DMS 273 (cell line): ENCODE measurements around the gene FAM72D.
"Not testable (repeated sequence)": the region's sequence is repeated elsewhere in the genome, so short reads cannot be mapped to it uniquely, and the experiment has no call there.

Source experiments
- DNase-seq: peaks from one replicate; lab custom pipeline; 2025; ENCODE audit not compliant: unreplicated experiment; lab: John Stamatoyannopoulos, UW

The FAM72D gene

DNA sequence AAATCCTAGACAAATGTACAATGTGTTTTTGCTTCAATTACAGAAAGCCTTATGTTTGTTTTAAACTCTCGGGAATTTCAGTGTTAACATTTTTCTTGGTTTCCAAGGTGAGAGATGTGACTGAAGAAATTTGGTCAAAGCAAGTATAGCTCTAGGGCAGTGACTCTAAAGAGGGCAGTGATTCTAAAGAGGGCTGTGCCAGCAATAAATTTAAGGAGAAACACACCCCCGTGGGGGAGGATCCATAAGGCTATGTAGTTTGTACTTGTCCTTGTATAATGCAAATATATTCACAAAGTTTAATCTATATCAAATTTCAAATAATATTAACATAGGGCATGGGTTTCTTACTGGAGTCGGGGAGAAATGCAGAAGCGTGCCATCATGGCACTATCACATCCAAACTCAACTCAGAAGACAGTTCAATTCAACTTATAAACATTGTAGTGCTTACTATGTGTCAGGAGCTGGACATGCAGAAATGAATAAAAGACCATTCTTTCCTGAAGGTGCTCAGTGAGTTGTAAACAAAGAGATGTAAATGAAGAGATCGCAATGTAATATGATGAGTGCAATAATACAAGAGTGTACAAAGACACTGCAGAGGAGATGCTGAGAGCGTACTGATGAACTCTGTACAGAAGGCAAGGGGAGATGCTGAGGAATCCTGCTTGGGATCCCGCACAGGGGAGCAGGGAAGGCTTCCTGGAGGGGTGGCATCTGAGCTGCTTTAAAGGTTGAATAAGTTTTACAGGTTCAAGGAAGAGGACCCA, 13.1 kb upstream of the FAM72D start:
- not testable (repeated sequence) for DNase-seq

DNA sequence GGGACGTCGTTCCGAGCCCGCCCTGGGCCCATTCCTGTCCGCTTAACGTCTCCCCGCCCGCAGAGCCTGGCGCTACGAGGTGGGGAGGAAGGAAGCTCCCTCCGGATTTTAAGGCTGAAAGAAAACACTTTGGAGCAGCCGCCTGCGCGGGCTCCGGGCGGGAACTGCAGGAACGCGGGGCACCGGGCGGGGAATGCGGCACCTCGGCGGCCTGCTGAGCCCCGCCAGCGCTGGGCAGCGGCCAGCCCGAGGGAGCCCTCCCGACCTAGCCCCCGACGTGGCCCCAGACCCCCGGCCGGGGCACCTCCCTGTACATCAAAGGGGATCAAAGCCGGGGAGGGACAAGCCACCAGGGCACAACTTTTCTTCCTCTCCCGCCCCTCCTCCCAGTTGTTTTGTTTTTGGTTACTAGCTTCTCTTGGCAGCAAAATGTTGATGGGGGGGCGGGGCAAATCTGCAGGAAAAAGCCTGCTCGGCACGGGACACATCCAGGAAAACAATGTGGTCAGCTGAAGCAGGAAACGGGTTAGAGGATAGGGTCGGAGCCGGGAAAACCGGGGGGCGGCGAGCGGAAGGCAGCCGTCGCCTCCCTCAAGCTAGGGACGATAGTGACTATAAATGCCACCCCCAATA, 2.1 kb upstream of the FAM72D start:
- DNase-seq = not testable (repeated sequence)

DNA sequence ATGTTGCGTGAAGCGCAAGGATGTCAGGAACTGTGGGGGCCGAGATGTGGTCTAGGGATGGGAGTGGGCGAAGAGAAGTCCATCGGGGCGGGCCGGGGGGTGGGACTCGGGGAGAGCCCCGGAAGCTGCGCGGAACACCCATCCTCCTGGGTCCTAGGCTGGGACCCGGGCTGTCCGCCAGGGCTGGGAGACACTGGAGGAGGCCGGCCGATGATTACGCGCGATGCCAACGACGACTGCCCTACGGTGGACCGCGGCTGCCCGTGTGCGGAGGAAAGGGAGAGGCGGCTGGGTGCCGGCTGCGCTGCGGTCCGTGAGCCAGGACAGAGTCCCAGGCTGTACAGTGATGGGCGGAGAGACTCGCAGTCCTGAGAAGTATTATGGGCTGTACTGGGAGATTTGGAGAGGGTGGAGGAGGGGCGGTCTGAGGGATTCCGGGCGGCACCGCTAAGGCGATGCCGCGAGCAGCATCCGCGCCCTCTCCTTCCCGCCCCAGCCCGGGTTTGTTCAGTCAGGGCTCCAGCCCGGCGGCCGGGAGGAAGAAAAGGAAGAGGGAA, 1.0 kb upstream of the FAM72D start:
- DNase-seq = not testable (repeated sequence)

DNA sequence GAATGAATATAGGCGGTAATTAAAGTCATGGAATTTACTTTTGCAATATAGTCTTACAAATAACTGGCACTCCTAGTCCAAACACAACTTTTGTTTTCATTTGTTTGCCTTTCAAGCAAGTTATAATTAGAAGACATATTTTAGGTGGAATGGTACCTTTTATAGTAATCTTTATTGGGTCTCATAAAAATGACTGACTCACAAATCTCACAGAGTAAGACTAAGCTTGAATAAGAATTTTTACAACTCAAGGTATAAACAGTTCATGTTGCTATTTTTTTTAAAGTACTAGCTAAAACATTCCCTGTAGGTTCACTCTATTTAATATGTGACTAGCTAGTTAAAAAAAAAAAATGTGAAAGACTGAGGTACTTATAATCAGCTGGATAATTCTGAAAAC, 6.0 kb downstream of the FAM72D start:
- not testable (repeated sequence) for DNase-seq

DNA sequence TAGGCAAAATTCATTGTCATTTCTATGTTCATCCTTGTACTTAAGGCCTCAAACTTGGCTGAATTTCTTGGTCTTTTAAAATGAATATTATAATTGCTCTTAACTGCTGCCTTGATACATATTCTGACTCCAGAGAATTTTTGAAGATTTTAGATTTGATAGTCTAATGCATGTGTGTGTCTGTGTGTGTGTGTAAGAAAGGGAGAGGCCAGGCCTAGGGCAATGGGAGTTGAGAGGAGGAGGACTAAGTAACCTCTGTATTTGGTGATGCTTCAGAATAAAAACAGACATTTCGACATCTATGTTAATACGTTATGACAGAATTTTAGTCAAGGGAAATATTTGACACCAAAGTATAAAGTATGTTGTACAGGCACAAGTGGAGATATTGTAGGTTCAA, 7.5 kb downstream of the FAM72D start:
- not testable (repeated sequence) for DNase-seq

DNA sequence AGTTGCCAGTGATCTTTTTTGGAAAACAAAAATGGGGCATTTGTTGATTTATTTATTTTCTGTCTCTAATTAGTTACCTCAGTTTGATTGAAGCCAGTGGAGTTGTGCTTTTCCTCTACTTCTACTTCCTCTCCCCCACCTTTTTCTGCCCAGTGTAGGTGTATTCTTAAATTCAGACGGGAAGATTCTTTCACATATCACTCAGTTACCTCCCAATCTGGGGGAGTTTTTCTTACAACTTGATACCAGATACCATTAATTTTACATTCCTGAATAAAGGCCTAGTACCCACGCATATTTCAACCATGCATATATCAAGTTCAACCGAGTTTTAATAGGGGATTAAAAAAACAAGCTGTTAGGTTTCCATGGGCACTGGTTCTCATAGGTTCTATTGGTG, 15.9 kb downstream of the FAM72D start:
- DNase-seq = not testable (repeated sequence)

DNA sequence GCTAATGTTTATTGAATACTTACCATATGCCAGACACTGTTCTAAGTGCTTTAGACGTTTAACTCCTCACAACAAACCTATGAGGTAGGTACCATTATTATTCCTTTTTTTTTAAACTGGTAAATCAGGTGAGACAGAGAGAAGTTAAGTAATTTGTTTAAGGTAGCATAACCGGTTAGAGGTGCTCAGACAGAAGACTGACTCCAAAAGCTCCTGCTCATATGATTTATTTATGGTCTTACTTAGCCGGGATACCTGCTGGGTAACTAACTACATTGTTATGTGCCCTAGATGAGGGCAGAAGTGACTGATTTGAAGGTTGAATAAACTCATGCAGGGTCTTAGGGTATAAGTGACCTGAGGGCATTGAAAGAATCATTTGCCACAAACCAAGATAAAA, 16.9 kb downstream of the FAM72D start:
- not testable (repeated sequence) for DNase-seq

DNA sequence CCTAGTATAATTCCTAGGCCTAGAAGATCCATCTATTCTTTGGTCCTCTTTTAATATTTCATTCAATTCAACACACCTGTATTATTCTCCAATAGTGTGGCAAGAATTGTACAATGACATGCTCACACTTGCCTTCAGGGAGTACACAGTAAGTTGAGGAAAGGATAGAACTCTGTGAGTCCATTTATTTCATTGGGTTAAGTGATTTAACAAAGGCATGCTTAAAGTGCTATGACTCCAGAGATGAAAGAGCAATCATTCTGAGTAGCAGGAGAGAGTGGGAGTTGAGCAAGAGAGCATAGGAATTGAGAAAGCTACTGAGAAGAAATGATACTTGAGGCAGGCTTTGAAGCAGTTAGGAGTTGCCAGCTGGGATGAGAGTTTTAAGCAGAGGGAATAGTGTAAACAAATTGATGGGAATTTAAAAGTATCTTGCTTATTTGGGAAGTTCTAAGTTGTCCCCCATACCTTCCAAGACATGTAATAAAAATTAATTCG, 18.8 kb downstream of the FAM72D start:
- not testable (repeated sequence) for DNase-seq

DNA sequence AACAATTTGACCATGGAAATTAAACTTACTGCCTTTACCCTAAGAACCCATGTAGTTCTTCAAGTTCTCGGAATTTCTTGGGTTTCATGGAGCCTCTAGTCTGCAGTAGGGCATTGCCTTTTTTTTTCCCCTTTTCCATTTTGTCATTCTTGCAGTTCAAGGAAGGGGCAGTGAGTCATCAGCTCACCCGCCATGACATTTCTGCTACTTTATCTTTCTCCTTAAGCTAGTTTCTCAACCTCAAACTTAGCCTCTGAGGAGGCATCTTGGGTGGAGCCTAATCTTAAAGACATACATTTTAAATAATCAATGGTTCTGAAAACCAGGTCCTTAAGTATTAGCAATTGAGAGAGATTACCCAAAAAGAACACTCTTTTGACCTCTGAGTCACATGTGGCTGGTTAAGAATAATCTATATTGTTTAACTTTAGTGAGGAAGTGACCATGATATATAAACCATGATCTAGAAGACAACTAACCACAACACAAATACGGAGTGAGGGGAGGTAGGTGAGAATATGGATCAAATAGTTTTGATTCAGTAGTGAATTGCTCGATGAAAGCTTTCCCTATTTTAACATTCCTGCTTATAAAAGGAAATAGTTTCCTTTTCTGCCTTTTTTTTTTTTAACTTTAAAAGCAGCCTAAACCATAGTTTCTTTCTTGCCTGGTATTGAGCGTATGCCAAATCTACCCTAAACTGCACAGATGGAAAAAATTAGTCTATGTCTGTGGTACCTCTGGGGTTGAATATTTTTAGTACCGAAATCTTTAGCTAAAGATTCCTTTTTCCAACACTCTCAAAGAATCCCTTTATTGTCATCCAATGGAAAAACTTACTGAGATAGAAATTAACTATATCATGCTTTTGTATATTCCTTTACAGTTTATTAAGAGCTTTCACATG, 20.1 kb downstream of the FAM72D start:
- DNase-seq = not testable (repeated sequence)

DNA sequence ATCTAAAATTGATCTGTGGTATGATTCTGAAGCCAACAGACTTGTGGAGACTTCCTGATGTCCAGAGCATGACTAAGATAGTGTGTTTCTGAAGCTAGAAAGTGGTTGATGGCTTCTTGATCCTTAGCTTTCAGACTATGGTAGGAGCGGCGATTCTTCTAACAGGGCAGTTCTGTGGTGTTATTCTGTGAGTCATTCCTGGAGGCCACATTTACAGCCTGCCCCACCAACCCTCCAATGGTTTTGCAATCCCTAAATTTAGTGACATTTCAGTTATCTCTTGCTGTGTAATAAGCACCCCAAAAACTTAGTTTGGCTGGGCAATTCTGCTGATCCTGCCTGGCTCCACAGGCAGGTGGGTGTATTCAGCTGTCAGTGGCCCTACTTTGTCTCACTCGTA, 24.1 kb downstream of the FAM72D start:
- not testable (repeated sequence) for DNase-seq

DNA sequence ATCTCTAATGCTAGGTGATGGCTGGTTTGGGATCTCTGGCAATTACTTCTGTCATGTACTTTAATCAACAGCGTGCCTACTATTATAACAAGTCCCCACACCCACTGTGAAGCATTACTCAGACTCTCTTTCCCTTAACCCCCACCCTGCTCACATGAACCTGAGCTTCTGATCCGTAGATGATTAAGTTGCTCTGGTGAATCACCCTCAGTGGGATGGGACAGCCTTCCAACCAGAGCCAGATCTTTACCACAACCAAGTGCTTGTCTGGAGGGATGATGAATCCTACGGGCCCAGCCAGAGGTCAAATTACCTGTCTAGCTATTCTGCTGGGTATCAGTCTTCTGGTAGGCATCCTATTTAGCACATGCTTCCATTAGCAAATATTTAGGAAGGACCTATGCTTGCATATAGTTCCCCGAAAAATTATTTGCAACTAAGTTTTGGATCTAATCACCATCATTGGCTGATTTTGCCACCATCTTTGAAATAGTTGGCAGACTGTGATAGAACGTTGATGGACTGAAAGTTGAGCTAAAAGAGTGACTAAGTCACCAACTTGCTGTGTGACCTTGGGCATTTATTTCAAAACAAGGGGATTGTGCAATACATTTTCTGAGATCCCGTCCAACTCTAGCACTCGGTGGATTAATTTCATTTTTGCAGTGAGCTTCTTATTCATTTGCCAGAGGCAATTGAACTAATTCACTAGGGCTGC, 26.7 kb downstream of the FAM72D start:
- DNase-seq = not testable (repeated sequence)

DNA sequence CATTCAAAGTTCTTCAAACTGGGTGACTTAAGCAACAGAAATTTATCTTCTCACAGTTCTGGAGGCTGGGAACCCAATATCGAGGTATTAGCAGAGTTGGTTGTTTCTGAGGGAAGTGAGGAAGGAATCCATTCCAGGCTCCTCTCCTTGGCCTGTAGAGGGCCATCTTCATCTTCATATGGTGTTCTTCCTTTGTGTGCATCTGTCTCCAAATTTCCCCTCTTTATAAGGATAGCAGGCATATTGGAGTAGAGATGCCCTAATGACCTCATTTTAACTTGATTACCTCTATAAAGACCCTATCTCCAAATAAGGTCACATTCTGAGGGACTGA, 27.3 kb downstream of the FAM72D start:
- not testable (repeated sequence) for DNase-seq

DNA sequence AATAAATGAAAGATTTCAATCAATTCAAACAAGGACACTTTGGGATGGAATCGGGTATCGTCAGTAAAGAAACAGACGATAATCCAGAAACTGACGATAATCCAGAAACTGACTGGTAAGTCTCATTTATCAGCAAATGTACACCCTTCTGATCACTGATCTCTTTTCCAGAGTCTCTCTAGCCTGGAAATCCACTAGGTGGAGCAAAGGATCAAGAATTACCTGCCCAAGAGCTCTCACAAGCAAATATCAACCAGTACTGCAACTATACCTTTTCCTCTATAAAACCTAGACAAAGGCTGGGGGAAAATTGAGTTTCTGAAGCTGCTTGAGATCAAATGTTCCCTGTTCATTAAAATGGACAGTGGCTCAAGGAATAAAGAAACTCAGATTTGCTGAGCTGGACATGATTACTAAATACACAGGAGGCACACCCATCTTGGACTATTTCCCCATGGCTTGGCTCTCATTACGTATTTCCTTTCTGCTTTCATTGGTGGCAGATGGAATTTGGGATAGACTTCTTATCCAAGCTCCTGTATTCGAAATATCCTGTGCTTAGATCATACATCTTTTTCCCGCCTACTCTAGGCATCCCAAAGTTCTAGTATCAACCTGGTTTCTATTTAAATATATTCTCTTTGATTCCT, 28.3 kb downstream of the FAM72D start:
- not testable (repeated sequence) for DNase-seq

DNA sequence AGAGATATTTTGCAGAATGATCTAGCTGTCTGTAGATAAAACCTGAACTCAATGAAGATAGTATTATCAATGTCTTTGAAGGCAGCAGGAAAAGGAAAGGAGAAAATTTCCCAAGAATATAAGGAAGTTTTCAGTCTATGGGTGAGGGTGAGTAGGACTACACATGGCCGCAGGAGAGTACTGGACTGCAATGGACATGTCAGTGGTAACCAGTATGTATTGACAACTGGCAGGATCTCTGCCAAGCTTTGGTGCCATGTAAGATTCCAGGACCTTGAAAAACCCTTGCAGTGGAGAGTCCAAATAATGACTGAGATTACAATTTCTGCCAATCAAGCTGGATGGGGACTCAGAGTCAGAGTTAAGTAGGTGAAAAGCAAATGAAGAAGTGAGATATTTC, 29.3 kb downstream of the FAM72D start:
- DNase-seq = not testable (repeated sequence)

DNA sequence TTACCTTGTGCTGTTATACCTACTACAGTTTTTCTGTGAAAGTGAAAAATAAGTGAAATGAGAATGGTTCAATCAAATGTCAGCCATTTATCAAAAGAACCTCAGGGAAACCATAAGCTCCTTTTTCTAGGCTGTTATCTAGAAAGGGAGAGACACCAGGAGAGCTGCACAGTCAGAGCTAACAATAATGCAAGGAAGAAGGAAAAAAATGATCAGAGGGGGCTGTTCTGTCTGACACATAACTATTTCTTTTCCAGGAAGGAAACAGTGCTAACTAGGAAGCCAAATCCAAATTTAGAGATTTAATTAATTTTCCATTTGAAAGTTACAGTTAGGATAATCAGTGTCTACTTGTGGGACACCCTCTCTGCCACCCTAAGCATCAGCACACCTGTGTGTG, 31.4 kb downstream of the FAM72D start:
- not testable (repeated sequence) for DNase-seq

DNA sequence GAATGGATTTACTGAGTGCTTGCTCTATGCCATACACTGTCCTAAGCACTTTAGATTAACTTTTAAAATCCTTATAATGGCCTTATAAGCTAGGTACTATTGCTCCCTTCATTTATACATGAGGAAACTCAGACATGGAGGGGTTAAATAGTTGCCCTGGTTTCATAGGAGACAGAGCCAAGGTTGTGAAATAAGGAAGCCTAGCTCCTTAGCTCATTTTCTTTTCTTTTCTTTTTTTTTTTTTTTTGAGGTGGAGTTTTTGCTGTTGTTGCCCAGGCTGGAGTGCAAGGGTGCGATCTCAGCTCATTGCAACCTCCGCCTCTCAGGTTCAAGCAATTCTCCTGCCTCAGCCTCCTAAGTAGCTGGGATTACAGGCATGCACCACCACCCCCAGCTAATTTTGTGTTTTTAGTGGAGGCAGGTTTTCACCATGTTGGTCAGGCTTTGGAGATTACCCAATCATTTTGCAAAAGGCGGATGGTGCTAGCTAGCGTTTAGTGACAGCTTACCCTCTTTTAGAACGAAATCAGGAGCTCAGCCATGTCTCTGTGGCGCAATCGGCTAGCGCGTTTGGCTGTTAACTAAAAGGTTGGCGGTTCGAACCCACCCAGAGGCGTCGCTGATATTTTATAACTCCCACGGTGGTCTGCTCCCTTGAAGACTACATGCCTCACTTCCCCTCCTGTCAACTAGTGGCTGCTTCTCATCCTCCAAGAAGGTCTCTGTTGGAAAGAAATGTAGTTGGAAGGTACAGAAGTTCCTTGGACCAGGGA, 33.1 kb downstream of the FAM72D start:
- DNase-seq = not testable (repeated sequence)

DNA sequence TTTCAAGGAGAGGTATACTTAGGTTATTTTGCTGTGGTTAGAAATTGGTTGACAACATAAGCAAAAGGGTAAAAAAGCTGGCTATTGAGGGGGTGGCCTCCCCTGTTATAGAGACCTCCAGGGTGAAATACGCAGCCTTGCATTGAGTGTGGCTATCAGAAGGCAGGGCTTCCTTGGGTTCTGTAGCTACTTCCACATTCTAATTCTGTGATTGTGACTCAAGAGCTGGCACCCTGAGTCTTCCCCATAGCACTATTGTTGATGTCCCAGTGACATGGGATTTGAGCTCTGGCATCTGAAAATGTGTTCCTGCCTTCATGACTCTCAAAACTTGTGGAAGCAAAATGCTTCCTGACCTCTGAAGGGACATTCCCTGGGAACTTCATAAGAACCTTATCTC, 38.7 kb downstream of the FAM72D start:
- DNase-seq = not testable (repeated sequence)

DNA sequence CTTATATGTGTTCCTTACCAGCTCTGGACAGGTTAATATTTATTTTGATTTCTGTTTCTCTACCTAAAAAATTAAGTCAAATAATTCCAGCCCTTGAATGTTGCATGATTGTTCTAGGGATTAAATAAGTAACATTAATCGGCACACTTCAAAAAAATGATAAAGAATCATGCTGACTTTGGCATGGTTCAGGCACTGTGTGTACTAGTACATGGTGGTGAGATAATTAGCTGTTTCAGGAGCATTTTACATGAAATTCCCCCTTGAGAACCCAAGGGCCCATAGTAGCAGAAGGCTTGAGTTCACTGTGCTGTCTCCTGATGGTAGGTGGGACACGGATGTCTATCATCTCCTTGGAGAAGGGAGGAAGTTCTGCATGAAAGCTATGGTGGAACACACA, 44.8 kb downstream of the FAM72D start:
- DNase-seq = not testable (repeated sequence)

DNA sequence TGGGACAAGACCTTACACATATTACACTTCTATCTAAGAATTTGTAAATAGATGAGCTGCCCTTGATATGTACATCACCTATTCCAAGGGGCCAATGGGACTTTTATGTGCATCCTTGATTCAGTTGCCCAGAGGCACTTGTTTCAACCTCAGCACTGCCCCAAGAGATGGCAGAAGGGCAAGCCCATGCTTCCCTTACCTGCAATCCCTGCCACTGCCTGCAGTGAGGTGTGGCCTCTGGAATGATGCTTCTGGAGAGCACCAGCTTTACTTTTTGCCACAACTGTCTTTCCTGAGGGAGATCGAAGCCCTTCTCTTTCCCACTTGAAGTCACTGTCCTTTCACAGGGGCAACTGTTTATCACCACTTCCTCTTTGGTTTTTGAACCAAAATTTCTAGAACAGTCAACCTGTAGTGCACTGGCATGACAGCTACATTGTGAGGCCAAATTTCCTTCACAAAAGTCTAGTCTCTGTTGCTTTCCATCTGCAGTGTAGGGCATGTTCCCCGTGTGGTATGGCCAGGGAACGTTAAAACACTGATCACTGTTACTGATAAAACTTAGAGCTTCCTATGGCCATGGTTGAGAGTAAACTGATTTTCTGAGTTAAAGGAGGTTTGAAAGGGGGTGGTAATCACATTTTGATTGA, 48.6 kb downstream of the FAM72D start:
- not testable (repeated sequence) for DNase-seq
